NCI-H748 treated with DMSO at 0.1 percent for 48 hours (cell line): ENCODE measurements around the gene ZMYND10.

ENCODE experiments used
- DNase-seq: peaks from one replicate; lab custom pipeline; 2025; lab: John Stamatoyannopoulos, UW

Gene ZMYND10

GRCh38 chr3:50303013-50303815 lies 42.3 kb downstream of the ZMYND10 start, which contains the start of gene HYAL1:
TSS of gene HYAL1 (minus strand) at chr3:50303574. CDS start at chr3:50302956, 618 bp downstream.
- DNase-seq = no peak

DNA sequence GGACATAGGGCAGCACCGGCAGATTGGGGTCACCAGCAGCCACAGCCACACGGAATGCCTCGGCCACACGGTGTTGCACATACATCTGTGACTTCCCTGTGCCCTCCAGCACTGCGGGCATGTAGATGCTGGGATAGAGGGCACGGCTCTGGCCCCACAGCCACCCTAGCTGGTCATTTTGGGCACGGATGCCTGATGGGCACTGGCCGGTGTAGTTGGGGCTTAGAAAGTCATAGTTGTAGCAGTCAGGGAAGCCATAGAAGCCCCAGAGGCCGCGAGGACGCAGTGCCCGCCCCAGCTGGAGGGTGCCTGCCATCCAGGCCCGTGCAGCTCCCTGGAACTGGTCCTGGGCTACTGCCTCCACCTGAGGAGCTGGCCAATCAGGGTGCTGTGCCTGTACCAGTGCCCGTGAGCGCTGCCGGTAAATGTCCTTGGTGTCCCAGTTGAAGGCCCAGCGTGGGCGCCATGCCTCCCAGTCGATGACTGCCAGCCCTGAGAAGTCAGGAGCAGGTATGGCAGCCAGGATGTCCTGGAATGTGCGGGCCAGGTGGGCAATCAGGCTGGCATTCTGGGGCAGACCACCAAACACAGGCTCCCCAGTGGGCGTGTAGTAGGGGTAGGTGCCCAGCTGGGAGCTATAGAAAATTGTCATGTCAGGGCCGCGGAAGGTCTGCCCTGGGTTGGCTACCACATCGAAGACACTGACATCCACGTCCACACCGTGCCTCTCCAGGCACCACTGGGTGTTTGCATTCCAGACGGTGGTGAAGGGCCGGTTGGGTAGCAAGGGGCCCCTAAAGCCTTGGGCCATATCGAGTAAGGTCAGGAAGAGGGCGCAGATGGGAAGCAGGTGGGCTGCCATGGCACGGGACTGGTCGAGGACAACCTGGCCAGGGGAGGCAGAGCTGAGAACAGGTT lies 43.2 kb downstream of the ZMYND10 start:
- no peak for DNase-seq

DNA sequence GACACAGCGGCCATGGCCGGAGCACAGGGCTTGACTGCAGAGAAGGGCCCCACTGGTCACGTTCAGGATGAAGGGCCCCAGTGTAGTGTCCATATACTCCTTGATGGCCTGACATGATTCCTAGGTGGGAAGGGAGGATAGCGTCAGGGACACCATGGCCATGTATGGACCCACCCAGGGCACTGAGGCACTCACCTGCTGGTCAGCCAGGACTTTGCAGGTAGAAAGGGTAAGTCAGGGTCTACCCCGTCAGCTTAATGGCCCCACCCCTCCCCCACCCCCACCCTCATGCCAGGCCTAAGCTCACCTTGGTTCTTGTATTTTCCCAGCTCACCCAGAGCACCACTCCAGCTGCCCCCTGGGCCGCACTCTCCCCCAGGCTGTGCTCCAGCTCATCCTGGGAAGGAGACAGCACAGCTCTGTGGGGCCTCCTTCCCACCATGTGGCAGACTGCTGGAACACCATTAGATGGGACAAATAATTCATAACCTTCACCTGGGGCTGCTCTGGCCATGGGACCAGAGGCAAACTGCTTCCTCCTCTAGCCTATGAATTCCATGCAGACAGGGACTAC lies 44.8 kb downstream of the ZMYND10 start:
- DNase-seq = no peak

DNA sequence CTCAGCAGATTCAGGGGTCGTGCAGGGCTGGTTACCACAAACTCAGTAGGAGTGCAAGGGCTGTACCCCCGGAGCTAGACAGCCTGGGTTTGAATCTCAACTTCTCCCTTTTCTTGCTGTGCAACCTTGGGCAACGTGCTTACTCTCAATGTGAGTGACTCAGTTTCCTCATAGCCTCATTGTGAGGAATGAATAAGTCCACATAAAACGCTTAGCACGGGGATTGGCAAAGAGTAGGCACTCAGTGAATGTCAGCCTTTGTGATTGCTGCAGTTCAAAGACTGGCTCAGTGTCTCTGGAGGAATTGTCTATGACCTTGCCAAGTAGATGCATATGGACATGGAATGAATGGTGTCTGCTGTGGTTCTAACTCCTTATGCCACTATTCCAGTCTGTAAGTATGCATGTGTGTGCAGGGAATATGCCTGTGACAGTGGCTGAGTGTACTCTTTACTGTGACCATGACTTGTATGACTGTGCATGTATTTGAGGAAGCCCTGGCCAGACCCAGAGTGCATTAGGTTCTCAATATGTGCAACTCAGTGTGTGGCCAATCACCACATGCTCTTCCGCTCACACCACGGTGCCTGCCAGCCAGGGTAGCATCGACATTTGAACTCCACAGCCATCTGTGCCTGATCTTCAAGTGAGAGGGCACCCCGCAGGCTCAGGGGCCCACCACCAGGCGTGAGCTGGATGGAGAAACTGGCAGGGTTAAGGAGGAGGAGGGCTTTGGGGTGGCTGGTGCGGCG lies 45.4 kb downstream of the ZMYND10 start:
- no peak for DNase-seq

- DNase-seq = no peak
These were observed 45.9 kb downstream of the ZMYND10 start for GRCh38 chr3:50299638-50299928.

- peak; percentile 89 for DNase-seq
These were observed 46.5 kb downstream of the ZMYND10 start, which contains the start of the genes HYAL3 and NAA80 for GRCh38 chr3:50298836-50299637. TSS of gene HYAL3 (minus strand) at chr3:50299405. CDS start at chr3:50295602, 3,803 bp downstream. TSS of gene NAA80 (minus strand) at chr3:50299405. CDS start at chr3:50297463, 1,942 bp downstream.

- DNase-seq = no peak
These were observed 47.4 kb downstream of the ZMYND10 start for GRCh38 chr3:50297896-50298725.

DNA sequence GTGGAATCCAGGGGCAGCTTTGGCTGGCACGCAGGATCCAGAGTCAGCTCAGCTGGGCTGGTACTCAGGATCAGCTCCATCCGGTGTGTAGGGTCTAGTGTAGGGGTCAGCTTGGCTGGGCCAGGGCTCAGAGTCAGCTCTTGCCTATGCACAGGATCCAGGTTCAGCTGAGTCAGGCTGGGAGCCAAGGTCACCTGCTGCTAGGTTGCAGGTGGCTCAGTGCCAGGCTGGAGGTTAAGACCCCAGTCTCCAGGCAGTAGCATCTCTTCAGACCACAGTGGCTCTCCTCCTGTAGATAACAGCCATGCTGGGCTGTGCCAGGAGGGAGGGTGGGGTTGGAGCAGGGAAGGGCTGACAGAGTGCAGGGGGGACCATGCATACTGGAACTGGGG lies 48.2 kb downstream of the ZMYND10 start:
- DNase-seq = no peak

GRCh38 chr3:50296721-50297383 lies 48.7 kb downstream of the ZMYND10 start:
- DNase-seq = no peak

GRCh38 chr3:50295553-50296431 lies 49.7 kb downstream of the ZMYND10 start:
- DNase-seq = no peak

DNA sequence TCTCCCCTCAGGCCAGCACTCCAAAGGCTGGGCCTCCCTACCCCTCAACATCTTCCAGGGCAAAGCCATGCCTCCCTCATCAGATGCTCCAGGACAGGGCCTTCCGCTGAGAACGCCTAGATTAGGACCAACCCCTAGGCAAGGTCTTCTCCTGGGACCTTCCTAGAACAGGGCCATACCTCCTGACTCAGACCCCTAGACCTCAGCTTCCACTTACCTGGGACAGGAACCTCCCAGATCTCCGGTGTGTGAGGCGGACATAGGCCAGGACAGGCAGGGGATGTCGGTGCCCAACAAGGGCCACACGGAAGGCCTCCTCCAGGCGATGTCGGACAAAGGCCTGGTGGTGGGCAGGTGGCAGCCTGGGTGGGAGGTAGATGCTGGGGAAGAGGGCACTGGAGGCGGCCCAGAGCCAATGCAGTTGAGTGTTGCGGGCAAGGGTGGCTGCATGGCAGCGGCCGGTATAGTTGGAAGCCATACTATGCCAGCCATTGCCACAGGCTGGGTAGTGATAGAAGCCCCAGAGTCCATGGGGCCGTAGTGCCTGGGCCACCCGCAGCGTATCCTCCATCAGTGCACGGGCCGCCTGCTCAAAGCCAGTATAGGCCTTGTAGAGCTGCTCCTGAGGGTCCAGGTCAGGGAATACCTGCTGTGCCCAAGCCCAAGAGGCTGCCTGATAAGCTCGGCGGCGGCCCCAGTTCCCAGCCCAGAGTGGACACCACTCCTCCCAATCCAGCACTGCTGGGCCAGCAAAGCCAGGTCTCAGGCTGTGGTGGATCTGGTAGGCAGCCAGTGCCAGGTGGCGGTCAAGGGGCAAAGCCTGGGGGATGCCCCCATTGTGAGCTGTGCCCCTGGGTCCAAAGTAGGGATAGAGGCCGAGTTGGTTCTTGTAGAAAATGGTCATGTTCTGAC lies 50.8 kb downstream of the ZMYND10 start:
- DNase-seq = no peak

- no peak for DNase-seq
These were observed 51.4 kb downstream of the ZMYND10 start for GRCh38 chr3:50294089-50294488.

- no peak for DNase-seq
These were observed 52.3 kb downstream of the ZMYND10 start for GRCh38 chr3:50293079-50293801.

- DNase-seq = peak; percentile 78
These were observed 53.1 kb downstream of the ZMYND10 start, which contains the start of gene IFRD2 for GRCh38 chr3:50292159-50293078. TSS of gene IFRD2 (minus strand) at chr3:50292429. CDS start at chr3:50292274, 155 bp downstream.
